GM23338 (cell line): Measurements from ENCODE around the gene ARHGAP10. TPM values are rescaled to one million over a fixed set of nuclear protein-coding genes. Genes with fewer than 3 reads are reported as not detected.

ENCODE experiments used
- ATAC-seq: fragments of 200-7000 bp; cut with Tn5 transposase; 3 replicates; pipeline ENCODE4 v1.9.1; 2020
- DNase-seq: peaks from one replicate; pipeline ENCODE4 v3.0.0-alpha.2; 2015; ENCODE audit warnings: low spot score
- H2AFZ ChIP-seq: fragments of 200-600 bp; sonication (generic); 2 replicates; pipeline ENCODE4 v1.8.0; 2016; ENCODE audit warnings: antibody characterized with exemption, mild to moderate bottlenecking, moderate library complexity
- H3F3A ChIP-seq: fragments of 200-600 bp; sonication (generic); replicated peaks from 2 replicates; pipeline ENCODE4 v1.8.0; 2017; ENCODE audit warnings: antibody characterized with exemption, mixed run types, low read depth
- H3K27ac ChIP-seq: fragments of 200-600 bp; sonication (generic); 2 replicates; pipeline ENCODE4 v1.6.1; 2016; ENCODE audit warnings: low read depth
- H3K27me3 ChIP-seq: fragments of 200-600 bp; sonication (generic); 2 replicates; pipeline ENCODE4 v1.8.0; 2016; ENCODE audit warnings: mild to moderate bottlenecking, mixed run types, moderate library complexity; ENCODE audit not compliant: insufficient read depth
- H3K36me3 ChIP-seq: fragments of 200-600 bp; sonication (generic); 2 replicates; pipeline ENCODE4 v1.8.0; 2016; ENCODE audit warnings: mild to moderate bottlenecking; ENCODE audit not compliant: insufficient read depth
- H3K4me1 ChIP-seq: fragments of 200-600 bp; sonication (generic); 2 replicates; pipeline ENCODE4 v1.8.0; 2016; ENCODE audit warnings: mild to moderate bottlenecking, moderate library complexity; ENCODE audit not compliant: insufficient read depth
- H3K4me2 ChIP-seq: fragments of 200-600 bp; sonication (generic); 2 replicates; pipeline ENCODE4 v1.7.1; 2017; ENCODE audit warnings: mixed run types
- H3K4me3 ChIP-seq: fragments of 200-600 bp; sonication (generic); 2 replicates; pipeline ENCODE4 v1.6.1; 2016; ENCODE audit warnings: mixed run types
- H3K79me2 ChIP-seq: fragments of 200-600 bp; sonication (generic); replicated peaks from 2 replicates; pipeline ENCODE4 v1.8.0; 2017; ENCODE audit warnings: mild to moderate bottlenecking; ENCODE audit not compliant: insufficient read depth
- H3K9me2 ChIP-seq: fragments of 200-600 bp; sonication (generic); 2 replicates; pipeline ENCODE4 v1.8.0; 2017; ENCODE audit not compliant: insufficient read depth
- H4K20me1 ChIP-seq: fragments of 200-600 bp; sonication (generic); replicated peaks from 2 replicates; pipeline ENCODE4 v1.8.0; 2017; ENCODE audit warnings: mild to moderate bottlenecking; ENCODE audit not compliant: insufficient read depth
- H3K27ac Mint-ChIP-seq: 2 replicates; pipeline ENCODE4 v1.8.0; 2020; ENCODE audit warnings: inconsistent platforms, mild to moderate bottlenecking, moderate library complexity, mixed read lengths
- H3K27me3 Mint-ChIP-seq: 3 replicates; pipeline ENCODE4 v1.8.0; 2022; ENCODE audit warnings: low read depth, mild to moderate bottlenecking, moderate library complexity, mixed read lengths, inconsistent platforms; ENCODE audit not compliant: insufficient read depth, poor library complexity
- H3K36me3 Mint-ChIP-seq: 3 replicates; pipeline ENCODE4 v1.8.0; 2021; ENCODE audit warnings: low read depth, mild to moderate bottlenecking, inconsistent platforms, moderate library complexity, mixed read lengths
- H3K4me1 Mint-ChIP-seq: 3 replicates; pipeline ENCODE4 v1.8.0; 2020; ENCODE audit warnings: mild to moderate bottlenecking, inconsistent platforms, mixed read lengths
- H3K4me3 Mint-ChIP-seq: 3 replicates; pipeline ENCODE4 v1.8.0; 2021; ENCODE audit warnings: moderate library complexity, mild to moderate bottlenecking, inconsistent platforms, mixed read lengths
- H3K9me3 Mint-ChIP-seq: 3 replicates; pipeline ENCODE4 v1.8.0; 2020; ENCODE audit warnings: moderate library complexity, mild to moderate bottlenecking, inconsistent platforms, mixed read lengths
- ETS1 ChIP-seq: IDR thresholded peaks from 2 replicates; pipeline ENCODE4 v1.6.1; 2016; ENCODE audit warnings: antibody characterized with exemption
- REST ChIP-seq: IDR thresholded peaks from one replicate; pipeline ENCODE4 v1.6.1; 2018; ENCODE audit warnings: antibody characterized with exemption; ENCODE audit not compliant: unreplicated experiment
- ZNF331 ChIP-seq: fragments of 250-450 bp; sonication (Bioruptor Pico); IDR thresholded peaks from 2 replicates; pipeline ENCODE4 v1.5.0; 2020; ENCODE audit warnings: low read depth, mild to moderate bottlenecking, moderate library complexity
- ZNF462 ChIP-seq: fragments of 250-450 bp; sonication (Bioruptor Pico); IDR thresholded peaks from 2 replicates; pipeline ENCODE4 v1.5.0; 2020; ENCODE audit warnings: mild to moderate bottlenecking, moderate library complexity
- polyA plus RNA-seq: library from polyadenylated mRNA; unstranded; fragments of >200 nt; fragmentation: Nextera tagmentation; extraction: Ambion mirVana; gene quantifications from 2 replicates; pipeline ENCODE4 v1.2.1, GENCODE V29; 2016
- total RNA-seq: library from RNA; depleted of rRNA; stranded (reverse); fragments of >200 nt; shearing (Covaris generic); gene quantifications from 2 replicates; pipeline ENCODE4 v1.2.3, GENCODE V29; 2014

The ARHGAP10 gene
- total and polyA plus RNA-seq, 2 experiments from 2014 or later: 5.1 to 6.3 TPM

GRCh38 chr4:148057984-148058859 is 326.3 kb downstream of the ARHGAP10 start (continued):
- TF ChIP-seq ZNF462 (CRISPR knock-in tag) (no peak), ETS1 (no peak)

GRCh38 chr4:148059617-148060180 is 327.8 kb downstream of the ARHGAP10 start:
- Histone ChIP-seq H2AFZ (no peak overlapping the region), H3K4me1 (peaks cover 26% of the 10 kb centered on the region; the same call in 1 of the 2 replicates), H3K4me2 (no peak overlapping the region), H3K9me2 (no peaks in the 10 kb centered on the region), H3K4me3 (no peak overlapping the region), H3K27me3 (no peaks in the 10 kb centered on the region), H3K36me3 (no peaks in the 10 kb centered on the region), H3K27ac (no peak overlapping the region), H3F3A (no peaks in the 10 kb centered on the region), H4K20me1 (no peaks in the 10 kb centered on the region), H3K79me2 (no peaks in the 10 kb centered on the region)
- no peak for DNase-seq
- H3K4me3 Mint-ChIP-seq: no peak overlapping the region
- peaks cover 30% of the 10 kb centered on the region for H3K4me1 Mint-ChIP-seq
- no peak overlapping the region for H3K27ac Mint-ChIP-seq
- H3K9me3 Mint-ChIP-seq: no peaks in the 10 kb centered on the region
- no peaks in the 10 kb centered on the region for H3K36me3 Mint-ChIP-seq
- no peak for ATAC-seq
- H3K27me3 Mint-ChIP-seq: no peaks in the 10 kb centered on the region
- no peak for TF ChIP-seq REST
- no peak for TF ChIP-seq ZNF331 (CRISPR knock-in tag)
